Stimulated activated CD8-positive, alpha-beta memory T cell treated with anti-CD3 and anti-CD28 coated beads, Interleukin-2, amount 100 ng/mL, for 1 hour (primary cell): ENCODE measurements around the gene ZNF407.

Experiments
- DNase-seq, 2 donors: peaks; one replicate each; pipeline ENCODE4 v3.0.0-alpha.2; 2020; ENCODE audit warnings: low read depth in 2 of 2

The ZNF407 gene

GRCh38 chr18:74878267-74878666 lies 280.6 kb downstream of the ZNF407 start:
- DNase-seq: no peak

GRCh38 chr18:74880706-74881278 lies 283.1 kb downstream of the ZNF407 start:
- no peak for DNase-seq

GRCh38 chr18:74892066-74892627 lies 294.5 kb downstream of the ZNF407 start:
- DNase-seq: no peak

- no peak for DNase-seq
Observed at GRCh38 chr18:74895686-74896085, 298.0 kb downstream of the ZNF407 start.

- DNase-seq: peak; percentile 9 to 15
Observed at GRCh38 chr18:74896390-74896991, 298.8 kb downstream of the ZNF407 start.

GRCh38 chr18:74897971-74898657 lies 300.4 kb downstream of the ZNF407 start:
- no peak for DNase-seq

- DNase-seq: no peak
Observed at GRCh38 chr18:74898965-74899364, 301.3 kb downstream of the ZNF407 start.

GRCh38 chr18:74899554-74899953 lies 301.9 kb downstream of the ZNF407 start:
- no peak for DNase-seq

GRCh38 chr18:74901362-74902146 lies 303.9 kb downstream of the ZNF407 start:
- no peak for DNase-seq

GRCh38 chr18:74902147-74902455 lies 304.4 kb downstream of the ZNF407 start:
- no peak for DNase-seq

- DNase-seq: no peak
Observed at GRCh38 chr18:74905247-74905646, 307.6 kb downstream of the ZNF407 start.

GRCh38 chr18:74906184-74906583 lies 308.5 kb downstream of the ZNF407 start:
- DNase-seq: no peak

GRCh38 chr18:74914052-74914591 lies 316.5 kb downstream of the ZNF407 start:
- no peak for DNase-seq

GRCh38 chr18:74914648-74915047 lies 317.0 kb downstream of the ZNF407 start:
- DNase-seq: no peak

GRCh38 chr18:74916773-74917393 lies 319.2 kb downstream of the ZNF407 start:
- DNase-seq: no peak

GRCh38 chr18:74918276-74918790 lies 320.7 kb downstream of the ZNF407 start:
- DNase-seq: no peak

GRCh38 chr18:74921057-74921820 lies 323.6 kb downstream of the ZNF407 start:
- no peak for DNase-seq

GRCh38 chr18:74926051-74926450 lies 328.4 kb downstream of the ZNF407 start:
- no peak for DNase-seq

GRCh38 chr18:74928194-74928968 lies 330.7 kb downstream of the ZNF407 start:
- no peak for DNase-seq

- DNase-seq: no peak
Observed at GRCh38 chr18:74929110-74929509, 331.4 kb downstream of the ZNF407 start.
